ENCODE measurements around the gene TBC1D22B. TPM values are rescaled to one million over a fixed set of nuclear protein-coding genes. Genes with fewer than 3 reads are reported as not detected.

Gene TBC1D22B
- total RNA-seq, 4 donors from 2014 or later, result 7.3 to 10.2 (median 8.6) TPM

DNA sequence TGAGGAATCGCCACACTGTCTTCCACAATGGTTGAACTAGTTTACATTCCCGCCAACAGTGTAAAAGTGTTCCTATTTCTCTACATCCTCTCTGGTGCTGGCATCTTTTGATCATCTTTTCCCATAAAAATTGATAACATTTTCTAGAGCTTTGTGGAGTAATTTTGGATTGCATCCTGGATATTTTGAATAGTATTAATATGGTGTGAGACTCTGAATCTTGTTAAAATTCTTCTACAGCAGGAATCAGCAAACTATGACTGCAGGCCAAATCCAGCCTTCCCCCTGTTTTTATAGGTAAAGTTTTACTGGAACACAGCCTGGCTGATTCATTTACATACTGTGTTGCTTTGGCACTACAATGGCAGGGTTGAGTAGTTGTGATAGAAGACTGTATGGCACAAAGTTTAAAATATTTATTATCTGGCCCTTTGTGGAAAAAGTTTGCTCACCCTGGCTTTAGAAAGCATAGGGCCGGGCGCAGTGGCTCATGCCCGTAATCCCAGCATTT lies 81.2 kb downstream of the TBC1D22B start:
- DNase-seq (ENCODE audit: extremely low spot score), result no peak
- intact Hi-C loops (cut with DNase I), result no loop called here

GRCh38 chr6:37339741-37340638 lies 82.4 kb downstream of the TBC1D22B start:
- Histone ChIP-seq H3K4me3 (no peak overlapping the region), H3K27ac (replicated peaks in 1 of 4) (no peak overlapping the region), H3K4me1 (peaks cover 0 to 2% (median 0%) of the 10 kb centered on the region in 4 donors), H3K36me3 (no peaks in the 10 kb centered on the region), H3K9me3 (no peaks in the 10 kb centered on the region), H3K27me3 (no peaks in the 10 kb centered on the region)
- intact Hi-C loops (cut with DNase I), result no loop called here
- WGBS, result 78% methylated on average over 5 of the region's 5 CpGs
- no peak for DNase-seq (ENCODE audit: extremely low spot score)
- no peak for TF ChIP-seq CTCF (IDR thresholded peaks at IDR 0.05)
- no peak for TF ChIP-seq EP300 (IDR thresholded peaks at IDR 0.05)
- TF ChIP-seq POLR2A (IDR thresholded peaks at IDR 0.05; ENCODE audit: low read depth), result no peak
- no peak for TF ChIP-seq POLR2AphosphoS5 (IDR thresholded peaks at IDR 0.05)

More for the DNA sequence above, 81.2 kb downstream of the TBC1D22B start:
- 97% methylated on average over 5 of the region's 5 CpGs for WGBS
- TF ChIP-seq EP300 (IDR thresholded peaks at IDR 0.05), result no peak
- no peak for TF ChIP-seq POLR2A (IDR thresholded peaks at IDR 0.05; ENCODE audit: low read depth)
- no peak for TF ChIP-seq POLR2AphosphoS5 (IDR thresholded peaks at IDR 0.05)
- TF ChIP-seq CTCF (IDR thresholded peaks at IDR 0.05), result no peak
- no peaks in the 10 kb centered on the region for H3K9me3 ChIP-seq
- no peak overlapping the region for H3K27ac ChIP-seq (replicated peaks in 1 of 4)
- H3K4me3 ChIP-seq, result no peak overlapping the region
- no peaks in the 10 kb centered on the region for H3K27me3 ChIP-seq
- H3K4me1 ChIP-seq, result peaks cover 0 to 13% (median 0%) of the 10 kb centered on the region in 4 donors
- no peaks in the 10 kb centered on the region for H3K36me3 ChIP-seq

GRCh38 chr6:37340639-37340943 lies 83.0 kb downstream of the TBC1D22B start:
- intact Hi-C loops (cut with DNase I), result no loop called here

DNA sequence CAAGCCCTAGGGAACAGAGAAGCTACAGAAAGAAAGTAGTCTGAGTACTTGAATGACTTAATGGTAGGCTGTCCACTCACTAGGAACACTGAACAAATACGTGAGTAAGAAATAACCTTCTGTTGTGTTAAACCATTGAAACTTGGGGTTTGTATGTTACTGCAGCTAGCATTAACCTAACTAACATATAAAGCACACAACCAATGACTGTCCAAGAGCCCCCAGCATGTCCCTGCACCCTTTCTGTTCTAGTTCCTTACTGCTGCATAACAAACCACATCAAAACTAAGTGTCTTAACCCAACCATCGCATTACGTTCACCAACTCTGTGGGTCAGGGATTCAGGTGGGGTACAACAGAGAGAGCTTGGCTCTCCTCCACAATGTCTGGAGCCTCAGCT lies 85.7 kb downstream of the TBC1D22B start:
- TF ChIP-seq CTCF (IDR thresholded peaks at IDR 0.05), result no peak
- TF ChIP-seq POLR2AphosphoS5 (IDR thresholded peaks at IDR 0.05), result no peak
- no peak for TF ChIP-seq EP300 (IDR thresholded peaks at IDR 0.05)
- no peak for TF ChIP-seq POLR2A (IDR thresholded peaks at IDR 0.05; ENCODE audit: low read depth)
- Histone ChIP-seq H3K27me3 (no peaks in the 10 kb centered on the region), H3K9me3 (no peaks in the 10 kb centered on the region), H3K36me3 (no peaks in the 10 kb centered on the region), H3K27ac (replicated peaks in 1 of 4) (no peak overlapping the region), H3K4me1 (no peaks in the 10 kb centered on the region), H3K4me3 (no peak overlapping the region)
- 93% methylated on average over 3 of the region's 3 CpGs for WGBS
- intact Hi-C loops (cut with DNase I), result no loop called here
- no peak for DNase-seq (ENCODE audit: extremely low spot score)

More at GRCh38 chr6:37340639-37340943, 83.0 kb downstream of the TBC1D22B start:
- H3K36me3 ChIP-seq, result no peaks in the 10 kb centered on the region
- no peak overlapping the region for H3K4me3 ChIP-seq
- H3K27ac ChIP-seq (replicated peaks in 1 of 4), result no peak overlapping the region
- no peaks in the 10 kb centered on the region for H3K27me3 ChIP-seq
- 77% methylated on average over 4 of the region's 4 CpGs for WGBS
- DNase-seq (ENCODE audit: extremely low spot score), result no peak
- H3K9me3 ChIP-seq, result no peaks in the 10 kb centered on the region
- no peak for TF ChIP-seq EP300 (IDR thresholded peaks at IDR 0.05)
- TF ChIP-seq POLR2AphosphoS5 (IDR thresholded peaks at IDR 0.05), result no peak
- no peak for TF ChIP-seq POLR2A (IDR thresholded peaks at IDR 0.05; ENCODE audit: low read depth)
- TF ChIP-seq CTCF (IDR thresholded peaks at IDR 0.05), result no peak
- H3K4me1 ChIP-seq, result no peaks in the 10 kb centered on the region
